GM19455 (cell line): ENCODE measurements around the gene ZDHHC12.

Experiments
- ATAC-seq: cut with Tn5 transposase; IDR thresholded peaks from one replicate; pipeline ENCODE4 v1.9.1; 2021; ENCODE audit not compliant: unreplicated experiment

ZDHHC12 gene

GRCh38 chr9:128731093-128731492 is 7.2 kb upstream of the ZDHHC12 start:
- ATAC-seq: no peak

- ATAC-seq: no peak
Measured at GRCh38 chr9:128729766-128730517, 6.0 kb upstream of the ZDHHC12 start.

DNA sequence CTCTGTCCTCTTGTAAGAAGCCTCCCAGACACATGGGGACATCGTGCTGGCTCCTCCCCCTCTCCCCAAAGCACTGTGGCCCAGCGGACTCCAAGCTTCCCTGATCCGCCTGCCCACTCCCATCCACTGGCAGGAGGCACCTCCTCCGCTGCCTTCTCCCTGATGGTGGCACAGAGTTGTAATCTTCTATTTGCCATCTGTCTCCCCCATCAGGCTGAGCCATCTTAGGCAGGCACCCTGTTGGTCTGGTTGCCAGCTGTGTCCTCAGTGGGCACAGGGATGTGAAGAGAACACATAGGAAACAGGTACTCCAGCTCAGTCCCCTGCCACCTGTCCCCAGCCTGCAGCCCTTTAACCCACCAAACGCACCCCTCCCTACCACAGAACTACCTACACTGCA is 5.4 kb upstream of the ZDHHC12 start:
- no peak for ATAC-seq

GRCh38 chr9:128728298-128728697 is 4.4 kb upstream of the ZDHHC12 start:
- no peak for ATAC-seq

- no peak for ATAC-seq
Measured at GRCh38 chr9:128727640-128728248, 3.8 kb upstream of the ZDHHC12 start.

DNA sequence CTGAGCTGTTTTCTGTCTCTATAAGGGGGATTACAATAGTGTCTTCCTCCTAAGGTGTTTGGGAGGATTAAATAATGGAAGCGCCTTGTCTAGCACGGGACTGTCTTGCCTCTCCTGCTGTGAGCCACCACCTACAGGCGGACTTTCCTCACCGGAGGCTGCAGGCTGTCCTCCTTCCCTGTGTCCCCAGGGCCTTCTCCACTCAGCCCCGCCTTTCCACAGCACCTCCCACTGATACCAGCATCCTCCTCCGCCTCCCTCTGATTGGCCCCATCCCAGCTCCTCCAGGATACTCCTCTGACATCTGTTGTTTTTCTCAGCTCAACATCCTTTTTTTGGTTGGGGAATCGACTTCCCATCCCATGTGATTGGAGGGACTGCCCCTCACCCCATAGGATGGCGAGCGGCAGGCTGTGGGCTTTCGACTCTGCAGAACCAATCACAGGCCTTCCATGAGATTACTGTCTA is 851 bp upstream of the ZDHHC12 start:
- ATAC-seq: no peak

DNA sequence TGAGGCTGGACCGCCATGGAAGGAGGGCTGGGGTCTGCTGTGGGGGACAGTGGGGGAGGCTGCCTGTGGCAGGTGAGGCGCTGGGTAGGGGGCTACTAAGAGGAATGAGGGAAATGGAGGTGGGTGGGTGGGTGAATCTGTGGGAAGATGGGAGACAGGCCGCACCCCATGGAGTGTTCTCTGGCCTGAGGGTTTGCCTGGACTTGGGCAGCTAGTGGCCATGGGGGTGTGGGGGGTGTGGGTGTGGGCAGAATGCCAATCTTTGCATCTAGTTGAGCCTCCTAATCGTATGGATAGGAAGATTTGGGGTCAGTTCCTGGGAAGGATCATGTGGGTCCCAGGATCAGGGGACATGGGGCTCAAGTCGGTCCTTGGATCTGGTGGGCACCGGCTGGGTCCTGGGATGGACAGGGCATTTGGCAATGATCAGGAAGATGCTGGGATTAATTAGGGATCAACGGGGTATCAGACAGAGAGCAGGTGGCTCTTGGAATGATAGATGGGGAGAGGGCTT is 518 bp downstream of the ZDHHC12 start:
- no peak for ATAC-seq

- ATAC-seq: no peak
Measured at GRCh38 chr9:128722380-128723351, 1.3 kb downstream of the ZDHHC12 start.

DNA sequence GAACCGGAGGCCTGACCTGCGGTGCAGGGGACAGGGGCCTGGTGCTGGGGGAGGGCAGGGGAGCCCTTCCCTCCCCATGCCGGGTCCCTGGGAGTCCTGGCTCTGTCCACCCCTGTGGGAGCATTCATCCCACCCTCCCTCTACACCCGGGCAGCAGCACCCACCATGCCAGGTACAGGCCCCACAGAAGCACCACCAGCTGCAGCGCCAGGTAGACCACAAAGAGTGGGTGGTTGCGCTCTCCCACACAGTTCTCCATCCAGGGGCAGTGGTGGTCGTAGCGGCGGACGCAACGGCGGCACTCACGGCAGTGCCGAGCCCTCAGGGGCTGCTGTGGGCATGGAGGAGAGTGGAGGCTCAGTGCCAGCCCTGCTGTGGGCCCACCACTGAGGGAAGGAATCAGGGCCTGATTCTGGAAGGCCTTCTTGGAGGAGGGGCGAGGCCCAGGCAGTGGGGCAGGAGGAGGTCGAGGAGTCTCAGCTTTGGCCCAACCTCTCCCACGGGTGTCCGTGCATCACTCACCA is 2.4 kb downstream of the ZDHHC12 start:
- ATAC-seq: no peak

- ATAC-seq: no peak
Measured at GRCh38 chr9:128720841-128721486, 3.0 kb downstream of the ZDHHC12 start.

- no peak for ATAC-seq
Measured at GRCh38 chr9:128719919-128720605, 3.9 kb downstream of the ZDHHC12 start.

DNA sequence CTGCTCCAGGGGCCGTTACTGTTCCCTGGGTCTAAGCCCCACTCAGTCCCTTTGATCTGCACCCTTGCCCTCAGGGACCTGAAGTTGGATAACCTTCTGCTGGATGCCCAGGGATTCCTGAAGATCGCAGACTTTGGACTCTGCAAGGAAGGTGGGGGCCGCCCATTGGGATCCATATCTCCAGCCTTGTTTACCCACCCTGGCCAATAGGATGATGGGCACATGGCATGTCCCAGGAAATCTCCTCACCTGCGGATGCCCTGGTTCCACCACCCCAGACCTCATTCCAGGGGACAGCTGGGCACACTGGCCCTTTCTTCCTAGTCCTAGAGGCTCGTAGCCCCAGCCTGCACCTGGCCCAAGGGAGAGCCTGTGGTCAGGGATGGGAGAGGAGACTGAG is 5.5 kb downstream of the ZDHHC12 start:
- ATAC-seq: no peak

DNA sequence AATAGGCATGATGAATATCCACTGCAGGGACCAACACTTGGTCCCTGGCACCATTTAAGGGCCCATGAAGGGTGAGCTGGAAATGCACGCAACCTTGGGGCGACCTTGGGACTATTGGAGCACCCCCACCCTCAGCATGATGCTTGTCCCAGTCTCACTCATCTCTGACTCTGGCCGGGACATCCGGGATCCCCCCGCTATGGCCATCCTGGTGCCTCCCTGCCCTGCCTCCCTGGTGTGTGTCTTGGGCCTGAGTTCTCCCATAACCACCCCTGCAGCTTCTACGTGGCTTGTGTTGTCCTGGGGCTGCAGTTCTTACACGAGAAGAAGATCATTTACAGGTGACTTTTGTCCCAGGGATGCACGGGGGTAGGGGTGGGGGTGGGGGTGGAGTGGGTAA is 5.9 kb downstream of the ZDHHC12 start:
- ATAC-seq: no peak

GRCh38 chr9:128716581-128717254 is 7.2 kb downstream of the ZDHHC12 start:
- no peak for ATAC-seq

DNA sequence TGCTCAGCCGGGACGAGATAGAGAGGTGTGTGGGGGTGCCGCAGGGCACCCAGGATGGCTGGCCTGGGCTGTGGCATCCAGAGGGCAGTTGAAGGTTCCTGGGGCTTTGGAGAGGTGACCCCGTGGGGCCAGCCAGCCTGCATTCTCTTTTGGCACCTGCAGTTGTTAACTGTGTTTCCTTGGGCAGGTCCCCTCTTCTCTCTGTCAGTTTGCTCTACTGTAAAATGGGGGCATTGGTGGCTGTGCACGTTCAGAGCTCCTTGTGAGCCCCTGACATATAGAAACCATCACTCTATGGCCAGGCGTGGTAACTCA is 8.5 kb downstream of the ZDHHC12 start:
- no peak for ATAC-seq

DNA sequence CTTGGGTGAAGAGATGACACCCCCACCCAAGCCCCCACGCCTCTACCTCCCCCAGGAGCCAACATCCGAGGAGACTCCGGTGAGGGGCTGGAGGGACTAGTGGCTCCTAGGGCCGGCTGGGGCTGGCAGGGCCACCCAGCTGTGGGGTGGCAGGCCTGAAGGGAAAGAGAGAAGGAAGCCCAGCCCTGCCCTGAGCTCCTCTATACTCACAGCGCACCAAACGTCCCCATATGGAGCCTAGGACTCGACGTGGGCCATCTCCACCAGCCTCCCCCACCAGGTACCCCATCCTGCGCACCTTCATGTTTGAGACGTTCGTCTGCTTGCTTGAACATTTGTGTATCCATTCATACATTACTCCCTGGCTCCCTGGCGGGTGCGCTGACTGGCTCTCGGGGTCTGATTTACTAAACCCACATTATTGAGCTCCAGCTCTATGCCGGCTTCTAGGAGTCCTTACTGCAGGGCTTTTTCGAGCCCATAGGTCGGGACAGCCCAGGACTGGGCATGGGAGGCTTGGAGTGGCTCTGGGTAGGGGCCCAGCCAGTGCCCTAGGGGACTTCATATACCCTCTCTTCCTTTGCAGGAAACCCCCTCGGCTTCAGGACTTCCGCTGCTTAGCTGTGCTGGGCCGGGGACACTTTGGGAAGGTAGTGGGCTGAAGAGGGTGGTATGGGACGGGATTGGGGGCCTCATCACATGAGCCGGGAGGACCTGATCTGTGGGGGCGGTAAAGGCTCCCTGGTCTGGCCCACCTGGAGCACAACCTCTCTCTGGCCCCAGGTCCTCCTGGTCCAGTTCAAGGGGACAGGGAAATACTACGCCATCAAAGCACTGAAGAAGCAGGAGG is 9.1 kb downstream of the ZDHHC12 start:
- no peak for ATAC-seq

- ATAC-seq: no peak
Measured at GRCh38 chr9:128713941-128714573, 9.9 kb downstream of the ZDHHC12 start.

- ATAC-seq: no peak
Measured at GRCh38 chr9:128713411-128713780, 10.5 kb downstream of the ZDHHC12 start.
